ENCODE results near the gene ADGRA1.

The ADGRA1 gene

GRCh38 chr10:133042816-133043215 is 44.9 kb upstream of the ADGRA1 start:
- Histone ChIP-seq H3K9ac (ENCODE audit: low read depth, low read length) (no peak overlapping the region), H3K4me3 (ENCODE audit: low read depth in 1 of 2, low read length in 2 of 2) (no peak overlapping the region), H3K27me3 (ENCODE audit: insufficient read depth, low read length, poor library complexity) (no peaks in the 10 kb centered on the region), H3K4me2 (ENCODE audit: insufficient read depth, low read length) (no peak overlapping the region), H2AFZ (ENCODE audit: low read depth, low read length) (no peak overlapping the region), H3K4me1 (ENCODE audit: insufficient read depth, low read length) (no peaks in the 10 kb centered on the region), H3K9me3 (ENCODE audit: insufficient read depth, low read length, severe bottlenecking) (no peaks in the 10 kb centered on the region), H3K79me2 (ENCODE audit: insufficient read depth, low read length) (no peaks in the 10 kb centered on the region), H3K36me3 (ENCODE audit: insufficient read depth, low read length) (no peaks in the 10 kb centered on the region), H3K27ac (ENCODE audit: low read length) (no peak overlapping the region), H4K20me1 (ENCODE audit: insufficient read depth, low read length) (peaks cover 9% of the 10 kb centered on the region)
- TF ChIP-seq CTCF (IDR thresholded peaks at IDR 0.05; ENCODE audit: borderline replicate concordance, extremely low read depth, low read length, poor library complexity, severe bottlenecking): no peak
- TF ChIP-seq EZH2 (IDR thresholded peaks at IDR 0.05; ENCODE audit: borderline replicate concordance, low read depth, low read length, severe bottlenecking): no peak
- no peak for ATAC-seq (ENCODE audit: insufficient read depth, low read depth)
- DNase-seq: no peak

GRCh38 chr10:133043541-133044225 is 44.0 kb upstream of the ADGRA1 start:
- Histone ChIP-seq H4K20me1 (ENCODE audit: insufficient read depth, low read length) (peaks cover 9% of the 10 kb centered on the region), H3K9ac (ENCODE audit: low read depth, low read length) (no peak overlapping the region), H3K79me2 (ENCODE audit: insufficient read depth, low read length) (no peaks in the 10 kb centered on the region), H3K27me3 (ENCODE audit: insufficient read depth, low read length, poor library complexity) (no peaks in the 10 kb centered on the region), H3K4me2 (ENCODE audit: insufficient read depth, low read length) (no peak overlapping the region), H3K4me1 (ENCODE audit: insufficient read depth, low read length) (no peaks in the 10 kb centered on the region), H3K4me3 (ENCODE audit: low read depth in 1 of 2, low read length in 2 of 2) (no peak overlapping the region), H3K27ac (ENCODE audit: low read length) (no peak overlapping the region), H2AFZ (ENCODE audit: low read depth, low read length) (no peak overlapping the region), H3K36me3 (ENCODE audit: insufficient read depth, low read length) (no peaks in the 10 kb centered on the region), H3K9me3 (ENCODE audit: insufficient read depth, low read length, severe bottlenecking) (no peaks in the 10 kb centered on the region)
- TF ChIP-seq CTCF (IDR thresholded peaks at IDR 0.05; ENCODE audit: borderline replicate concordance, extremely low read depth, low read length, poor library complexity, severe bottlenecking): no peak
- TF ChIP-seq EZH2 (IDR thresholded peaks at IDR 0.05; ENCODE audit: borderline replicate concordance, low read depth, low read length, severe bottlenecking): no peak
- no peak for ATAC-seq (ENCODE audit: insufficient read depth, low read depth)
- DNase-seq: no peak

GRCh38 chr10:133044401-133044811 is 43.3 kb upstream of the ADGRA1 start:
- peaks cover 9% of the 10 kb centered on the region for H4K20me1 ChIP-seq (ENCODE audit: insufficient read depth, low read length)
- H3K9me3 ChIP-seq (ENCODE audit: insufficient read depth, low read length, severe bottlenecking): no peaks in the 10 kb centered on the region
- no peak overlapping the region for H3K4me3 ChIP-seq (ENCODE audit: low read depth in 1 of 2, low read length in 2 of 2)
- no peak for DNase-seq
- no peak overlapping the region for H3K4me2 ChIP-seq (ENCODE audit: insufficient read depth, low read length)
- H3K27ac ChIP-seq (ENCODE audit: low read length): no peak overlapping the region
- H3K27me3 ChIP-seq (ENCODE audit: insufficient read depth, low read length, poor library complexity): no peaks in the 10 kb centered on the region
- H3K9ac ChIP-seq (ENCODE audit: low read depth, low read length): no peak overlapping the region
- ATAC-seq (ENCODE audit: insufficient read depth, low read depth): no peak
- no peaks in the 10 kb centered on the region for H3K4me1 ChIP-seq (ENCODE audit: insufficient read depth, low read length)
- H3K79me2 ChIP-seq (ENCODE audit: insufficient read depth, low read length): no peaks in the 10 kb centered on the region
- no peaks in the 10 kb centered on the region for H3K36me3 ChIP-seq (ENCODE audit: insufficient read depth, low read length)
- TF ChIP-seq EZH2 (IDR thresholded peaks at IDR 0.05; ENCODE audit: borderline replicate concordance, low read depth, low read length, severe bottlenecking) (no peak), CTCF (IDR thresholded peaks at IDR 0.05; ENCODE audit: borderline replicate concordance, extremely low read depth, low read length, poor library complexity, severe bottlenecking) (no peak)
- no peak overlapping the region for H2AFZ ChIP-seq (ENCODE audit: low read depth, low read length)

Data from DND-41 (cell line).